K562 (cell line): Measurements from ENCODE around the gene SLC38A8. TPM values are rescaled to one million over a fixed set of nuclear protein-coding genes. Genes with fewer than 3 reads are reported as not detected.

Experiments
- AFF4 ChIP-seq: sonication (generic); formaldehyde crosslinking; IDR thresholded peaks from 2 replicates; pipeline ENCODE4 v1.8.0; 2023; ENCODE audit warnings: mild to moderate bottlenecking, missing genetic modification reagents
- CHD1 ChIP-seq: fragments of 200-600 bp; sonication (generic); IDR thresholded peaks from one replicate; pipeline ENCODE4 v1.6.1; 2012; ENCODE audit warnings: mild to moderate bottlenecking, moderate library complexity, low read length, inconsistent platforms
- CXXC5 ChIP-seq: fragments of 250-450 bp; sonication (Bioruptor Pico); IDR thresholded peaks from 2 replicates; pipeline ENCODE4 v1.8.0; 2022; ENCODE audit warnings: inconsistent platforms, mild to moderate bottlenecking, moderate library complexity
- ERF ChIP-seq: fragments of 450-650 bp; formaldehyde crosslinking; IDR thresholded peaks from 2 replicates; pipeline ENCODE4 v1.4.0; 2020; ENCODE audit warnings: mild to moderate bottlenecking, mixed read lengths
- HOXB6 ChIP-seq: fragments of 250-450 bp; sonication (Bioruptor Pico); IDR thresholded peaks from 2 replicates; pipeline ENCODE4 v1.5.1; 2022; ENCODE audit warnings: mild to moderate bottlenecking, borderline replicate concordance
- ID3 ChIP-seq, 2 experiments: fragments of 250-450 bp in 1 of 2; fragments of 450-650 bp in 1 of 2; sonication (Bioruptor Pico) in 1 of 2; IDR thresholded peaks; 2 replicates each; pipeline versions ENCODE4 v1.6.1 to v1.8.0; 2016 to 2021; ENCODE audit warnings: mild to moderate bottlenecking in 2 of 2, moderate library complexity in 2 of 2, missing compliant biosample characterization in 1 of 2, missing genetic modification characterization in 1 of 2
- IFI16 ChIP-seq: fragments of 250-450 bp; sonication (Bioruptor Pico); IDR thresholded peaks from 2 replicates; pipeline ENCODE4 v2.1.2; 2022; ENCODE audit warnings: mild to moderate bottlenecking, inconsistent platforms
- JUNB ChIP-seq: fragments of 450-650 bp; formaldehyde crosslinking; conservative IDR thresholded peaks from 2 replicates; pipeline ENCODE4 v1.4.0; 2020; ENCODE audit warnings: mild to moderate bottlenecking
- L3MBTL2 ChIP-seq: fragments of 450-650 bp; IDR thresholded peaks from 2 replicates; pipeline ENCODE4 v1.6.1; 2016; ENCODE audit warnings: mild to moderate bottlenecking, moderate library complexity
- MECOM ChIP-seq: fragments of 250-450 bp; sonication (Bioruptor Pico); IDR thresholded peaks from 2 replicates; pipeline ENCODE4 v1.8.0; 2022; ENCODE audit warnings: inconsistent platforms
- PCBP1 ChIP-seq: fragments of 200-400 bp; formaldehyde crosslinking; IDR thresholded peaks from 2 replicates; pipeline ENCODE4 v1.6.1; 2018; ENCODE audit warnings: mild to moderate bottlenecking, low read depth, low read length; ENCODE audit not compliant: poor library complexity, severe bottlenecking
- PPARD ChIP-seq: fragments of 250-450 bp; sonication (Bioruptor Pico); IDR thresholded peaks from 2 replicates; pipeline ENCODE4 v1.8.0; 2022; ENCODE audit warnings: inconsistent platforms, mild to moderate bottlenecking, moderate library complexity
- SOX6 ChIP-seq: fragments of 450-650 bp; IDR thresholded peaks from 2 replicates; pipeline ENCODE4 v1.6.1; 2014; ENCODE audit warnings: mild to moderate bottlenecking
- TAL1 ChIP-seq: fragments of 450-650 bp; IDR thresholded peaks from 2 replicates; pipeline ENCODE4 v1.6.1; 2016; ENCODE audit warnings: mild to moderate bottlenecking
- TBP ChIP-seq: optimal IDR thresholded peaks from 2 replicates; pipeline ENCODE3; 2011; ENCODE audit warnings: low read depth, low read length, improper control_type of control experiment
- TCF7 ChIP-seq: sonication (generic); IDR thresholded peaks from 2 replicates; pipeline ENCODE4 v1.6.1; 2016; ENCODE audit warnings: antibody characterized with exemption, borderline replicate concordance
- TEAD4 ChIP-seq, 2 experiments: sonication (generic) in 1 of 2; formaldehyde crosslinking in 1 of 2; IDR thresholded peaks; 2 replicates each; pipeline versions ENCODE4 v1.6.1 to v1.8.0; 2012 to 2022; ENCODE audit warnings: borderline replicate concordance in 1 of 2, inconsistent platforms in 1 of 2, low read length in 1 of 2, mild to moderate bottlenecking in 1 of 2, missing genetic modification reagents in 1 of 2
- TFAM ChIP-seq: fragments of 250-450 bp; sonication (Bioruptor Pico); conservative IDR thresholded peaks from 2 replicates; pipeline ENCODE4 v1.5.0; 2021; ENCODE audit warnings: mild to moderate bottlenecking, moderate library complexity
- ZBTB9 ChIP-seq: fragments of 450-650 bp; formaldehyde crosslinking; IDR thresholded peaks from 2 replicates; pipeline ENCODE4 v1.4.0; 2020; ENCODE audit warnings: mild to moderate bottlenecking, moderate library complexity
- ZNF77 ChIP-seq: fragments of 250-450 bp; sonication (Bioruptor Pico); IDR thresholded peaks from 2 replicates; pipeline ENCODE4 v1.5.0; 2020
- polyA plus RNA-seq, 8 experiments: library from polyadenylated mRNA; depleted of rRNA in 4 of 8; stranded (reverse) in 5 of 8; unstranded in 3 of 8; fragments of >200 nt; fragmentation: Nextera tagmentation in 2 of 8; fragmentation: Illumina TruSeq in 1 of 8; extraction: Ambion mirVana in 2 of 8; extraction: Trizol in 1 of 8; gene quantifications; 2 replicates each; pipeline versions ENCODE4 v1.2.1 to v1.2.3, GENCODE V29; 2011 to 2014; ENCODE audit warnings: inconsistent platforms in 1 of 8, missing spikeins in 1 of 8
- total RNA-seq, 7 experiments: library from RNA; depleted of rRNA in 6 of 7; stranded (reverse); fragments of >200 nt in 6 of 7; fragmentation: Illumina TruSeq in 2 of 7; extraction: Trizol in 2 of 7; gene quantifications; 2 replicates each; pipeline versions ENCODE4 v1.2.1 to v1.2.3, GENCODE V29; 2011 to 2021; ENCODE audit warnings: low replicate concordance in 1 of 7
- TF ChIP-seq, protein P1 (sequence below): IDR thresholded peaks from 2 replicates; pipeline ENCODE4 v1.6.1; 2011; ENCODE audit warnings: borderline replicate concordance, low read depth, mild to moderate bottlenecking, moderate library complexity, low read length; ENCODE audit not compliant: insufficient read depth, poor library complexity, severe bottlenecking

Gene SLC38A8
- total and polyA plus RNA-seq, 9 of the 15 experiments (the other 6 are each of a cell fraction or from before 2014, with no cell fraction given): 0.28 TPM; not detected in 8

GRCh38 chr16:84043486-84044117, 1.0 kb upstream of the SLC38A8 start (continued):
- TF ChIP-seq ID3 (CRISPR knock-in tag; IDR thresholded peaks at IDR 0.05) (no peak), ID3 (tag; IDR thresholded peaks at IDR 0.05) (peak; percentile 50; the same call in 1 of the 2 replicates), TBP (no peak), MECOM (CRISPR knock-in tag) (0 out of 2 replicates have a peak, but pooled peaks have one; percentile 19), SOX6 (peak; percentile 90), TAL1 (peak; percentile 91), ERF (CRISPR knock-in tag) (no peak; the same call in 1 of the 2 replicates), ZNF77 (no peak), L3MBTL2 (0 out of 2 replicates have a peak, but pooled peaks have one; percentile 23), CHD1 (no peak), HOXB6 (CRISPR knock-in tag) (no peak), TCF7 (peak; percentile 100), IFI16 (CRISPR knock-in tag) (no peak), TEAD4 (IDR thresholded peaks at IDR 0.05; ENCODE audit: low read length) (peak; percentile 97), TEAD4 (CRISPR knock-in tag; IDR thresholded peaks at IDR 0.05; ENCODE audit: borderline replicate concordance) (no peak), ZBTB9 (CRISPR knock-in tag) (0 out of 2 replicates have a peak, but pooled peaks have one; percentile 17), PPARD (no peak), JUNB (CRISPR knock-in tag) (no peak), CXXC5 (peak; percentile 65; the same call in 1 of the 2 replicates), AFF4 (no peak), TFAM (no peak), PCBP1 (no peak)
- TF ChIP-seq, protein P1, sequence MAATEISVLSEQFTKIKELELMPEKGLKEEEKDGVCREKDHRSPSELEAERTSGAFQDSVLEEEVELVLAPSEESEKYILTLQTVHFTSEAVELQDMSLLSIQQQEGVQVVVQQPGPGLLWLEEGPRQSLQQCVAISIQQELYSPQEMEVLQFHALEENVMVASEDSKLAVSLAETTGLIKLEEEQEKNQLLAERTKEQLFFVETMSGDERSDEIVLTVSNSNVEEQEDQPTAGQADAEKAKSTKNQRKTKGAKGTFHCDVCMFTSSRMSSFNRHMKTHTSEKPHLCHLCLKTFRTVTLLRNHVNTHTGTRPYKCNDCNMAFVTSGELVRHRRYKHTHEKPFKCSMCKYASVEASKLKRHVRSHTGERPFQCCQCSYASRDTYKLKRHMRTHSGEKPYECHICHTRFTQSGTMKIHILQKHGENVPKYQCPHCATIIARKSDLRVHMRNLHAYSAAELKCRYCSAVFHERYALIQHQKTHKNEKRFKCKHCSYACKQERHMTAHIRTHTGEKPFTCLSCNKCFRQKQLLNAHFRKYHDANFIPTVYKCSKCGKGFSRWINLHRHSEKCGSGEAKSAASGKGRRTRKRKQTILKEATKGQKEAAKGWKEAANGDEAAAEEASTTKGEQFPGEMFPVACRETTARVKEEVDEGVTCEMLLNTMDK: no peak
